HG03175 (cell line): Measurements from ENCODE around the gene TAS2R41.

Experiments used
- ATAC-seq: cut with Tn5 transposase; IDR thresholded peaks from one replicate; pipeline ENCODE4 v1.9.1; 2021; ENCODE audit warnings: mild to moderate bottlenecking, moderate library complexity; ENCODE audit not compliant: unreplicated experiment

Gene TAS2R41

GRCh38 chr7:143477501-143478150 lies at the start of gene TAS2R41:
Gene TAS2R41, plus strand, starts transcription at chr7:143477873. Its CDS starts 0 bp downstream, at chr7:143477873.
- no peak for ATAC-seq

GRCh38 chr7:143429770-143430698 lies 47.6 kb upstream of the TAS2R41 start:
- ATAC-seq, result no peak

DNA sequence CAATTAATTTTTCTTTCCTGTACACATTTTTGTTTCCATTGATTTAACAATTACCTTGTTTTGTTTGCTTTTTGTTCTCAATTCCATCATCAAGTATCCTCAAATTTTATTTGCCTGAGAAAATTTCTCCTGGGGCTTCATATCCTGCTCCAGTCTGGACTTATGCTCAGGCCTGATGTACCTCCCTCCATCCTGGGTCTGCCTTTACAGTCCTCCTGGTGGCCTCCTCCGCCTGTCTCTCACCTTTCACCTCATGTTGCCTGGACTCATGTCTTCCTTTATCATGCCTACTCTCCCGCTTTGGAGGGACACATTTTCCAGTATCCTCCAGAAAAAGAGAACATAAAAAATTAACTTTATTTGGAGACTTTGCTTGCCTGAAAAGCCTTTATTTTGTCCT lies 46.6 kb upstream of the TAS2R41 start:
- no peak for ATAC-seq

GRCh38 chr7:143433759-143434158 lies 43.9 kb upstream of the TAS2R41 start:
- ATAC-seq, result no peak

DNA sequence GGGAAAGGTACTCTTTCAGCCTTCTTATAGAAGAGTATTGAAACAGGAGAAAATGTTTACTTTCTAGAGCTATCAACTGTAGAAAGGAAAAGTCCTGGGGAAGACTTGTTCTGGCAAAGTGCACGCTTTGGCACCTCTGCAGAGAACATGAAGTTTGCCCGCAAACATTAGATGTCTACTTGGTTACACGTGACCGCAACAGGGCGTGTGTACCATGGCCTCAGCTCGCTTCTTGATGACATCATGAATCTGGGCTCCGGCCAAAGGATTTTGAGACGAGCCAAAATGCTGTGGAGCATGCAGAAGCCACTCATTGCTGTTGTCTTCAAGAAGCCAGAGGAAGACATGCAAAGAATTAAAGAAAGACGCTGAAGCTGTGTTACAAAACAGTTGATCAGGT lies 43.0 kb upstream of the TAS2R41 start:
- no peak for ATAC-seq

- ATAC-seq, result no peak
Measured at GRCh38 chr7:143435266-143435665, 42.4 kb upstream of the TAS2R41 start.

- ATAC-seq, result peak; percentile 92
Measured at GRCh38 chr7:143436325-143436946, 41.2 kb upstream of the TAS2R41 start.

DNA sequence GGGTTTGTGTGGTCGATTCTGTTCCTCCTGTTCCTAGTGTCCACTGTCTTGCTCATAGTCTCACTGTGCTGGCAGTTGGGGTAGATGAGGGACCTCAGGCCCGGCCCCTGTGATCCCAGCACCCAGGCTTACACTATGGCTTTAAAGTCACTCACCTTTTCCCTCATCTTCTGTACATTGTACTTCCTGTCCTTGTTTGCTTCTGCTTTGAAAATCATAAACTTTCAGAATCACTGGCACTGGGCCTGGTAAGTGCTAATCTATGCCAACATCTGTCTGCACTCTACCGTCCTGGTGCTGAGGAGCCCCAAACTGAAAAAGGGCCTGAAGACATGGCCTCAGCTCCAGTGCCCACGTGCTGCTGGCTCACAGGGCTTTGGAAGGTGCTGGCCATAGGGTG lies 40.1 kb upstream of the TAS2R41 start:
- ATAC-seq, result peak; percentile 38

- ATAC-seq, result no peak
Measured at GRCh38 chr7:143439866-143440265, 37.8 kb upstream of the TAS2R41 start.

DNA sequence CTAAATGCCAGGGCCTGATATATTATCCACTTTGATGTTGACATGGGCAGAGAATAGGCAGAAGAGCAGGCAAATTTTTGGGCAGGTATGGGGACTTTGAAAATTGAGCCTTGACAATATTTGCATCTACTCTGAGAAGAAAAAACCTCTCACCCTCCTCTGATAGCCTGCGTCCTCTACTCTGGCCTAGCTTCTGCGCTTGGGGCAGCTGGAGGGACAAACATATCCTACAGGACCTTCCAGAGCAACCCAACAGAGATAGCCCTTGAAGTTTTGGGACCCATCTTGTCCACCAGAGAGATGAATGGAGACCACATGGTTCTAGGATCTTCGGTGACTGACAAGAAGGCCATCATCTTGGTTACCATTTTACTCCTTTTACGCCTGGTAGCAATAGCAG lies 34.5 kb upstream of the TAS2R41 start, which contains the start of gene TAS2R60:
TAS2R60 (plus strand) TSS at position 301 of the 400 bp plus-strand sequence; CDS start at position 301, 0 bp downstream.
- no peak for ATAC-seq

- no peak for ATAC-seq
Measured at GRCh38 chr7:143444063-143444782, 33.5 kb upstream of the TAS2R41 start.

DNA sequence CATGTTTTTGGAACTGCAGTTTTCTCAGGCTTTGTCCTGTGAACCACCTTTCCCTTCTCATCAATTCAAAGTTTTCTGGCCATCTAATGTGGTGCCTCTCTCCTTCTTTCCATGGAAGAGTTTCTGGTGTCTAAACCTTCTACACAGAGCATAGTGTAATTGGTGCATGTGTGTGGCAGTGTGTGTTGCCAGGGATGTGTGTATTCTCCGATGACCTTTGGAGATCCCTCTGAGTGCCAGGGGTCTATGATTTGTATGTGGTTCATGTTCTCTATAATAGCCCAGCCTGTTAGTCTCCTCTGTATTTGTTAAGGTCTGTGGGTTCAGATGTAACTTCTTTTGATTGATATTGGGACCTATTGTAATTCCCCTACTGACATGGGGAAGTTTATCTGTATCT lies 32.9 kb upstream of the TAS2R41 start:
- ATAC-seq, result no peak

GRCh38 chr7:143447466-143447865 lies 30.2 kb upstream of the TAS2R41 start:
- ATAC-seq, result no peak

DNA sequence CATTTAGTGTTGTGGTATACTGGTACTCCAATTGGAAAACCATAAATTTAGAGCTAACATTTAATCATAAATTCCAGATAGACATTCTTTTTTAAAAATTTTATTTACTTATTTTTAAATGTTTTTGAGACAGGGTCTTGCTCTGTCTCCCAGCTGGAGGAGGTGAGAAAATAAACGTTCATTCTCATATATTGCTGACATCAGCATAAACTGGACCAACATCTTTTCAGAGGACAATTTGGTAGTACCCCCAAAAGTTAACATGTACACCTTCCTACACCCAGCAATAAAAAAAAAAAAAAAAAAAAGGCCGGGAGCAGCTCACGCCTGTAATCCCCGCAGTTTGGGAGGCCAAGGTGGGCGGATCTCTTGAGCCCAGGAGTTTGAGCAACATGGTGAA lies 29.2 kb upstream of the TAS2R41 start:
- ATAC-seq, result no peak

DNA sequence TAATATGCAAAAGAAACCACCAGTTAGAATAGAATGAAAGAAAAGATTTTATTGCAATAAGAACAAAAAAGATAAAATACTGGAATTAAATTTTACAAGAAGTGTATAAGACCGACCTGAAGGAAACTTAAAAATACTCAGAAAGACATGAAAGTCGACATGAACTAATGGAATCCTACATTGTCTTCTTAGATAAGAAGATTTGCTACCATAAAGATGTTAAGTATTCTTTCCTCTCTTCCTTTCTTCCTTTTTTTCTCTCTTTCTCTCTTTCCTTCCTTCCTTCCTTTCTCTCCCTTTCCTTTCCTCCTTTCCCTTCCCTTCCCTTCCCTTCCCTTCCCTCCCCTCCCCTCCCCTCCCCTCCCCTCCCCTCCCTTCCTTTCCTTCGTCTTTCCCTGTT lies 27.9 kb upstream of the TAS2R41 start:
- ATAC-seq, result no peak

DNA sequence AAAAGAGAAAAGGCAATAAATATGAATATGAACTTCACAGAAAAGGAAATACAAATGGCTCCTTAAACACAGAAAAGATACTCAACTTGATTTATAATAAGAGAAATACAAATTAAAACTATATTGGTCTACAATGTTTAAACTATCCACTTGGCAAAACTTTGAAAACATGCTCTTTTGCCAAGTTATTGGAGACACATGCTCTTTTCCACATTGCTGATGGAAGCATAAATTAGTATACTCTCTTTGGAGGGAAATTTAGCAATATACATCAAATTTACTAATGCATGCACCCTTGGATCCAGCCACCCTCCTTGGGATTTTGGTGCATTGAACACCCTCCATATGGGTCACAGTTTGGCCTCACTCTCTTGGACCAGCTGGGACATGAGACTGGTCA lies 26.6 kb upstream of the TAS2R41 start:
- no peak for ATAC-seq

- ATAC-seq, result no peak
Measured at GRCh38 chr7:143451746-143452145, 25.9 kb upstream of the TAS2R41 start.

GRCh38 chr7:143452495-143452894 lies 25.2 kb upstream of the TAS2R41 start:
- no peak for ATAC-seq

- ATAC-seq, result no peak
Measured at GRCh38 chr7:143454091-143454680, 23.5 kb upstream of the TAS2R41 start.

GRCh38 chr7:143455491-143455890 lies 22.2 kb upstream of the TAS2R41 start:
- ATAC-seq, result no peak

DNA sequence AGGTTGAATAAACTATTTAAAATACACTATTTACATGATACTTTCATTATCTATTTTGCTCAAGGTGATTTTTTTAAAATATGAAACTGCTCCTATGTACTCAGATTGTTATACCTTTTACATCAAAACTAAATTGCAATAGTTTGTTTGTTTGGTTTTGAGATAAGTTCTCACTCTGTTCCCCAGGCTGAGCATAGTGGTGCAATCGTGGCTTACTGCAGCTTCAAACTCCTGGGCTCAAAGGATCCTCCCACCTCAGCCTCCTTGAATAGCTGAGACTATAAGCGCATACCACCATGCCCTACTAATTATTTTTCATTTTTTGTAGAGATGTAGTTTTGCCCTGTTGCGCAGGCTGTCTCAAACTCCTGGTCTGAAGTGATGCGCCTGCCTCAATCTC lies 21.7 kb upstream of the TAS2R41 start:
- ATAC-seq, result no peak
